NCI-H2107 treated with DMSO at 0.1 percent for 48 hours (cell line): Measurements from ENCODE around the gene RBM4B.

Experiments
- DNase-seq: peaks from one replicate; lab custom pipeline; 2025; ENCODE audit not compliant: unreplicated experiment; lab: John Stamatoyannopoulos, UW

RBM4B gene

GRCh38 chr11:66687831-66688281 is 10.2 kb upstream of the RBM4B start:
- no peak for DNase-seq

GRCh38 chr11:66686801-66687750 is 9.4 kb upstream of the RBM4B start:
- no peak for DNase-seq

DNA sequence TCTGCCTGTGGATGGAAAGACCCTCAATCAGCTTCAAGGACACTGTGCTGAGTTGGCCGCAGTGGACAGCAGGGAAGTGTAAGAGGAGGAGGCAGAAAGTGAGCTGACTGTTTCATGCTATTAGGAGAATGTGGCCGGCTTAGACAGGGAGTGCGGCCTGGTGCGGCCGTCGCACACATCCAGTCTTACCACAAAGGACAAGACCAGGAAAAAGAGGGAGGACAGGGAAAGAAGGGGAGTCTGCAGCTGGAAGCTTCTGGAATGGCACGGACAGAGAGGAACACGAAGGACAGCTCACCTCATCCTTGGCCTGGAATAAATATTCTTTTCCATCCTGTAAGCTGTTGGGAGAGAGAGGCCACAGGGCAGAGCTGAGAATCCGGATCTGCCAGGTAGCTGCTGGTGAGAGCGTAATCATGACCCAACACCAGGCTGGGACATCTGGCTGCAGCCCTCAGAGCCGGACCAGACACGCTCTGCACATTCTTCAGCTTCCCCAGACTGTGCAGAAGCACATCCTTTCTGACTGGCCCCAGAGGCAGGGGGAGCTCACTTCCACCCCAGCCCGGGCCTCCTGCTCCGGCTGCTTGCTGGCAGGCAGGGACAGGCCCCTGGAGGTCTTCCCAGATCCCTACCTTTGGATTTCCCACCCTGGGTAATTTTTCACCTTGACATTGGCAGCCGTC is 8.6 kb upstream of the RBM4B start:
- no peak for DNase-seq

- no peak for DNase-seq
These were observed 7.8 kb upstream of the RBM4B start for GRCh38 chr11:66685276-66686099.

DNA sequence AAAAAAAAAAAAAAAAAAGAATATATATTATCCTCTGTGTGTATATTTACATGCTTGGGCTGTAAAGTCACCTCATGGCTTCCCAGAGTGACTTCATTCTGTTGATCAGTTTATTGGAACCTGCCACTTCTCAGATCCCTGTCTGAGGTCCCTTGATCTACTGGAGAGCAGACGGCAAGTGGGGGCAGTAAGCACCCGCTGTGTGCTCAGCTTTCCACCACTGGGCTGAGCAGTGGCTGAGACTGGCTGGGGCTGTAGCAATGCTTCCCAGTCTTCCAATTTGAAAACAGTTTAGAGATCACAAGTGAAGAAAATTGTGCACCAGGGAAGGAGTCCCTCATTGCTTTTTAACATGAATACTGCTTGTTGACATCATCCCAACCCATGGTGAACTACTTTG is 6.9 kb upstream of the RBM4B start:
- no peak for DNase-seq

DNA sequence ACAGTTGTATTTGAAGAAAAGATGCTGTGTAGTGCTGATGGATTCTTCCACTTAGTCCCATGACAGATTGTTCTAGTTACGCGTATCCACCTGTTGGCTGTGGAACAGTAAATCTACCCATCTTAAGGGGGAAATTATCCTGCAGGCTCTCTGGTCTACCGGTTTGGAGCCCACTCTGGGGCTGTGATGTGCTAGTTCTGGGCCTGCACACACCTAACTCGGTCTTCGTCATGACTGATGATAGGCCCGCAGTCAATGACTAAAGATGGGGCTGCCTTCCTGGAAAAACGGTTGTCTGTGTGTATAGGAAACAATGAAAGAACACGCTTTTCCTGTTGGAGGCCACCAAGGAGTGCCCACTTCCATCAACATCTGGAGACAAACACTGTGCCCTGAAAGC is 6.2 kb upstream of the RBM4B start:
- DNase-seq, result no peak

- no peak for DNase-seq
These were observed 3.4 kb upstream of the RBM4B start for GRCh38 chr11:66680966-66681645.

GRCh38 chr11:66676931-66677598 is 622 bp downstream of the RBM4B start:
- no peak for DNase-seq

DNA sequence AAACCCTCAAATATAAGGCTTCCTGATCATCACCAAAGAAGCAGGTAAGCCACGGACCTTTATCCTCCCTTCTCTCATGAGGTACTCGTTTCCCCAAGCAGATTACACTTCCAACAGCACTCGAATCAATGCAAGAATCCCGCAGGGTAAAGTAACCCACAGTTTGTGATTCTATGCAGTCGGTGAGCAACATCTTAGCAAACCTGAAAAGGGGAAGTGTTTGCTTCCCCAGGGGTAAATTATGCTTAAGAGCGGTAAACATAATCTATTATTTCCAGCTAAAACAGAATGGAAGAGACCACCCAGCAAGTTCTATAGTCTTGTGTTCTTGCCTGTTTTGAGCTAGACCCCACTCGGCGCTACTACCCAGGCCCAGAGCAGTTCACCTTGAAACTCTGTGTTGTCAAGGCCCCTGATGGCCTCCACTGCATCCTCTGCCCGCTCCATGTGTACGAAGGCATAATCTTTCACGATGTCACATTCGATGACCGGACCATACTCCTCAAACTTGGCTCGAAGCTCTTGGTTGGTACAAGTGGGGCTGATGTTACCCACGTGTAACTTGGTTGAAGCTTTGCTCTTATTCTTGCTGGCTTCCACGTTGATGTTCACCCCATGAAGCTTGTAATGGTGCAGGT is 1.3 kb downstream of the RBM4B start:
- no peak for DNase-seq

GRCh38 chr11:66674964-66675602 is 2.6 kb downstream of the RBM4B start:
- peak; percentile 47 for DNase-seq

DNA sequence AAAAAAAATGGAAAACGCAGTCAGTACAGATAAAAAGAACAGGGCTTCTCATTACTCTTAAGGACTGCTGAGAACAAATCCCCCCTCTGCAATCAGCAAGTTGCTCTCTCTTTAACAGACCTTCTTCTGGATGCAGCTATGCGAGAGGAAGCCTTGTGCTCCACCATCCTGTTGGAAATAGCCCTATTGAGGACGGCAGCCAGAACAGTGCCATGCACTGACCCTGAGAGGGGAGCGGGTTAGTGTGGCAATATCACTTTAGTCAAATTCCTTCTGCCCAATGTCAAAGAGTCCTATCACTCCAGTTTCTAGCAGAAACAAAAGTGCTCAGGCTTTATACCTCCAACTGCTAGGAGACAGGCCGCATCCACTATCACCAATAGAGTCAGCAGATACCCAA is 6.9 kb downstream of the RBM4B start:
- DNase-seq, result no peak

GRCh38 chr11:66665369-66665768 is 12.3 kb downstream of the RBM4B start:
- no peak for DNase-seq

DNA sequence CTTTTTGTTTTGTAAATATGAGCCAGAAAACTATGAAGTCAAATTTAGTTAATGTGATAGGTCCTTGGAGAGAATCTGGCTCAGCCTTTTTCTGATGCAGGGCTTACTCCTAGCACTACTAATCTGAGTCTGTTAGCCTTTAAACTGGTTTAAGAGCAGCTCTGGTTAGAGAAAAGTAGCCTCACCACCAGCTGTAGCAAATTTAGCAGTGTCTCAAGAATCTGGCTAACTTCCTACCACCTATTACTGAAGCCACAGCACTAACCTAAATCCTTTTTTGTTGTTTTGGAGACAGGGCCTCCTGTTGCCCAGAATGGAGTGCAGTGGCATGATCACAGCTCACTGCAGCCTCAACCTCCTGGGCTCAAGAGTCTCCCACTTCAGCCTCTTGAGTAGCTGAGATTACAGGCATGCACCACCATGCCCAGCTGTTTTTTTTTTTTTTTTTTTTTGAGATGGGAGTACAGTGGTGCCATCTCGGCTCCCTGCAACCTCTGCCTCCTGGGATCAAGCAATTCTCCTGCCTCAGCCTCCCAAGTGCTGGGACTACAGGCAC is 13.9 kb downstream of the RBM4B start:
- DNase-seq, result no peak

DNA sequence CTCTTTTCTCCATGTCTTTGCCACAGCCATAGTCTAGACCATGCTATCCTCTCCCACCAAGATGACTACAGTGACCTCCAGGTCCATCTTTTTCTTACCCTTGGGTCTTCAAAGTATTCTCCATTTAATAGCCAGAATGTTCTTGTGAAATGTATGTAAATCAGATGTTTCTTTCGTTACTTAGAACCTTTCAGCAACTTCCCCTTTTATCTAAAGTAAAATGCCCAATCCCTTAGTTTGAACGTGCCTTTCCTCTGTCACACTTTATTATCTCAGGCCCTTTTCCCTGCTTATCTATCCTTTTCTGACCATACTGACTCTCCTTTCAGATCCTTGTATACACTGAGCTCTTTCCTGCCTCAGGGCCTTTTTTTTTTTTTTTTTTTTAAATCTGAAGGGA is 17.9 kb downstream of the RBM4B start:
- no peak for DNase-seq

GRCh38 chr11:66653123-66653522 is 24.6 kb downstream of the RBM4B start:
- DNase-seq, result no peak

DNA sequence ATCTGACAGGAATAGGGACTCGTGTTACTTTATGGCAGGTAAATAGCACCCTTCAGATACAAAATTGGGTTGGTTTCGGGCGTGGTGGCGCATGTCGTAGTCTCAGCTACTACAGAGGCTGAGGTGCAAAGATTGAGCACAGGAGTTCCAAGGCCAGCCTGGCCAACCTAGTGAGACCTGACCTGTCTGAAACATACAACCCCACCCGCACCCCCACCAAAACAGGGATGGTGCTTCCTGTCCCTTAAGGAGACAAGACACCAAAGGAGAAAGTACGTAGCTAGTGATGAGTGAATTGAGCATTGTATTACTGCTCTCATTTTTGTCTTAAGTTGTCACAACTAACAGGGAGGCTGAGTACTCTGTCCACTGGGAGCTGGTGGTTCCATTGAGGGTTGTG is 25.0 kb downstream of the RBM4B start:
- no peak for DNase-seq

DNA sequence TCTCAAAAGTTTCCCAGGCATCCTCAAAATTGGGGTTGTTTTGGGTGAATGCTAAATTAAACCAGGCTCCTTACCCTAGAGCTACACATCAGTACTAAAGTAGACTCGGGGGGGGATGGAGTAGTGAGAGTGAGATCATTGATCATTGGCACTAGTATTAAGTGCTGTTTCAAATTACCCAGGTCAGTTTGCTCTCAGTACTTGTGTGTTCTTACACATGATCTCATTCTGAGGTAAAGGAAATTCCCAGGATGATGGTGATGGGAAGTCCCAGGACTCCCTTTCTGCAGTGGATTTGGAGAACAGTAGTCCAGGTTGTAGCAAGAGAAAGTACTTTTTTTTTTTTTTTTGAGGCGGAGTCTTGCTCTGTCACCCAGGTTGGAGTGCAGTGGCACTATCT is 26.7 kb downstream of the RBM4B start:
- no peak for DNase-seq

DNA sequence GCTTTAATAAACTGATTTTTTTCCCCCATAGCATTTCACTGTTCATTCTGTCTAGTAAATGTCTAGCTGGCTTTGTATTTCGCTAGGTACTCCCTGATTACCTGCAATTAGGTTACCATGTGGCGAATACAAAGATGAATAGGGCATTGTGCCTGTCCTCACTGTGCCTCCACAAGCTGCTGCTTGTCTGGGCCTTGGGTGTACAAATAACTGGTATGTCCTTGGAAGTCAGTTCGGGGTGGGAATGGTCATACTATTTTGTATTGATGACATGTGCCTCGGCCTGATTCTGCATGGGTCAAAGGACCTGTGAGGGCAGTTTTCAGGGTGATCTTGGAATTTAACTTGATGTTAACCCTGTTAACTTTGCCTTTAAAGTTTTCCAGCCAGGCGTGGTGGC is 27.8 kb downstream of the RBM4B start:
- DNase-seq, result no peak

DNA sequence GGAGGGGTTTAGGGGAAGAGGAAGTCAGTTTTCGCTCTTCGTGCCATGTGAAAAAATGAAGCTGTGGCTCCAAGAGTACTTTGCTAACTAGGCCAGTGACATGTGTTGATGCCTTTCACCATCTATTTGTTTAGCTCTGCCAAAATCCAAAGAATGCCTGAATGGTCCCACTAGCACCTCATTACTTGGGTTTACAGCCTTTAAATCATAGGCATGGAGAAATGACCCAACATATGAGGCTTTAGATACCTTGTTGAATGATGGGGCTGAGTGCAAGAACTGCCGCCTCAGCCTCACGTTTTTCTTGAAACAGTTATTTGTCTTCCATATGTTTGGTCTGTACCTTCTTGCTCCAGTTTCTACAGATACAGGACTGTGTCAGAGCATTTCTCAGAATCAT is 30.9 kb downstream of the RBM4B start:
- DNase-seq, result no peak
